ENCODE measurements around the gene RBBP9.
"Not testable (repeated sequence)": the region's sequence is repeated elsewhere in the genome, so short reads cannot be mapped to it uniquely, and the experiment has no call there.

The RBBP9 gene

GRCh38 chr20:18504479-18505060, 7.5 kb upstream of the RBBP9 start:
- no peak for DNase-seq (ENCODE audit: low spot score)

DNA sequence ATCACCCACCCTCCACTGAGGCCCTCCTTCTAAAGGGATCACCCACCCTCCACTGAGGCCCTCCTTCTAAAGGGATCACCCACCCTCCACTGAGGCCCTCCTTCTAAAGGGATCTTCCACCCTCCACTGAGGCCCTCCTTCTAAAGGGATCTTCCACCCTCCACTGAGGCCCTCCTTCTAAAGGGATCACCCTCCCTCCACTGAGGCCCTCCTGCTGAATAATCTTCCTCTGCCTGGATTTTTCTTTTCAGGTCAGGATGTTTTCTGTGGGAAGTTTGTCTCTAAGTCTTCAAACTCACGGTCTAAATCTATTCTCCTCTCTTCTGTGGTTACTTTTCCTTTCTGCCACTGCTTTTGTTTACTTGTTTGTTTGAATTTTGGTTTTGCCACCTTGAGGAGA, 4.6 kb upstream of the RBBP9 start:
- not testable (repeated sequence) for DNase-seq (ENCODE audit: low spot score)

- DNase-seq (ENCODE audit: low spot score): no peak
Measured at GRCh38 chr20:18497603-18498002, 578 bp upstream of the RBBP9 start.

DNA sequence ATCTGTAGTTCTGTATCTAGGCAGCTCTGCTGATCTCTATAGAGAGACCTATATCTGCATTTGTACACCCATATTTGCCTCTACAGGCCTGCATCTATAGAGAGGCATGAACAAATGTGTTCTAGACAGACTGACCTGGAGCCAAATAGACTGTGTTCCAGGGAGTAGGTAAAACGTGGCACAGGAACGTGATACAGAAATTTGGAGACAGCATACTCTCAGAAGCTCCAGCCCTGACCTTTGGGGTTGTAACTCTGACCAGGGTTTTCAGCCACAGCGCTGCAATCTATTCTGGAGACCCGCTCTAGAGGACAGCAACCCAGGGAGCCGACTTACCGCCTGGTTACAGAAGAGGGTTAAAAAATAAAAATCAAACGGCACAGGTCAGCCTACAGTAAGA, 983 bp downstream of the RBBP9 start:
- DNase-seq (ENCODE audit: low spot score): no peak

- DNase-seq (ENCODE audit: low spot score): no peak
Measured at GRCh38 chr20:18488301-18488700, 8.7 kb downstream of the RBBP9 start.

DNA sequence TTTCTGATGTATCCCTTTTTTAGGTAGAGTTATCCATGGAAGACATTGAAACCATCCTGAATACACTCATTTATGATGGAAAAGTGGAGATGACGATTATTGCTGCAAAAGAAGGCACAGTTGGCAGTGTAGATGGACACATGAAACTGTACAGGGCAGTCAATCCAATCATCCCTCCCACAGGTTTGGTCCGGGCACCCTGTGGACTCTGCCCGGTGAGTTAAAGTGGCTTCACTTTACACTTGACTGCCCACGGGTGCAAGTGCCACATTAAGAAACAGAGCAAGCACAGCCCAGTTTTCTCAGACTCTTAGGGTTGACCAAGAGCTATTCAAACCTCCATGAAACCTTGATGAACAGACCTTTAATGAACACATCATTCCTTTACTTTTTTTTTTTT, 15.4 kb downstream of the RBBP9 start:
- no peak for DNase-seq (ENCODE audit: low spot score)

GRCh38 chr20:18477821-18478220, 19.2 kb downstream of the RBBP9 start:
- DNase-seq (ENCODE audit: low spot score): no peak

DNA sequence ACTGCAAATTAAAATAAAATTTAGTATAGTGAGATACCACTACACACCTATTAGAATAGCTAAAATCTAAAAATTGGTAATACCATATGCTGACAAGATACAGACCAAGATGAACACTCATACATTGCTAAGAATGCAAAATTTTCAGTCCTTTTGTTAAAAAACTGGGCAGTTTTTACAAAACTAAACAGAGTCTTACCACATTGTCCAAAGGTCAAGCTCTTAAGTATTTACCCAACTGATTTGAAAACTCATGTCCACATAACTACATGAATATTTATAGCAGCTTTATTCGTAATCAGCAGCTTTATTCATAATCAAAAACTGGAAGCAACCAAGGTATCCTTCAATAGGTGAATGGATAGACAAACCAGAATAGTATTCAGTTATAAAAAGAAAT, 19.8 kb downstream of the RBBP9 start:
- DNase-seq (ENCODE audit: low spot score): no peak

DNA sequence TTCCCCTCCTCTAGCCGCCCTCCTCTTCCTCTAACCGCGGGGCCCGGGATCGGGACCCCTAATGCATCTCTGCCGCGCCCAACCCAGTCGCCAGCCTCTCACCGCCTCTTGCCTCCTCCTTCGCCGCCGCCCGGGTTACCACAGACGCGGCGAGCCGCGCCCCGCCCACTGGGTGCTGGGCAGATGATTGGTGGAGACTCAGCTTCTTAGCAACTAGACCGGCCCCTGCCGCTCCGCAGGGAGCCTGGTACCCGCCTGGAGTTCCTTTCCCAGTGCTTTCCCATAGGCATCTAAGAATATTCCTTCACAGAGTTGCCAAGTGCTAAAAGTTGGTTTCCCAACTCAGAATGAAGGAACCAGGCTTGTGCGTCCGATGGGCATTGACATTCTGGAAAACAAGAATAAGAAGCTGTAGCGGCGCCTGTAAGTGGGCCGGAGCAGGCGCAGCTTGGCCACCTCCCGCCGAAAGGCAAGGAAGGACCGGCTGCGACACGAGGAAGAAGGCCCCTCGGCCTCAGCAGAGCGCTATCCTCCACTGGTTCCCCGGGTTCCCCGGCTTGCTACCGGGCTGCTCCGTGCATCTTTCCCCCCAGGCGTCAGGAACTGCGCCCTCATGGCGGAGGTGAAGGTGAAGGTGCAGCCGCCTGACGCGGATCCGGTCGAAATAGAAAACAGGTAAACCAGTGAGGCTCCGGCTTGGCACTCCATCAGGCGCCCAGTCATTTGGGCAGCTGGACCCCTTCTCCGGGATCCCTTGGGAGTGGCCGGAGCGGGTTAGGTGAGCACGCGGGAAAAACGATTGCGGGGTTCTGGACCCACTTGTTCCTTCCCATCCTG, 29.9 kb downstream of the RBBP9 start, which contains the start of the genes DZANK1 and POLR3F:
Gene DZANK1, minus strand, starts transcription at position 137 of the 837 bp plus-strand sequence. CDS start 1,672 bp downstream, outside the sequence.
Gene POLR3F, plus strand, starts transcription at position 497 of the 837 bp plus-strand sequence. Its CDS starts 117 bp downstream, at position 614.
- DNase-seq (ENCODE audit: low spot score): peak; percentile 96

DNA sequence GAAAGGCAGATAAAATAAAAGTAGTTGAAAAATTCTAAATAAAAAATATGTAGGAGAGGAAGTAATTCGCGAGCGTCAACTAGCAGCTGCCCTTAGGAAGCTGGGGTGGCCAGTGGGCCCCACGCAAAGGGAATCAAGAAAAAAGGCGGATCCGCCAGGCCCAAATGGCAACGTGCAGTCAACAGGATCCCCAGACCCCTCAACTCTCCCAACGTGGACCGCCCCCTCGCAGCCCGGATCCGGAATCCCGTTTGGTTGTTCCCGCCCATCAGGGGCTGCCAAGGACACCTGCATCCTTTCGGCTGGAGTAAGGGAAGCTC, 30.5 kb downstream of the RBBP9 start:
- no peak for DNase-seq (ENCODE audit: low spot score)

DNA sequence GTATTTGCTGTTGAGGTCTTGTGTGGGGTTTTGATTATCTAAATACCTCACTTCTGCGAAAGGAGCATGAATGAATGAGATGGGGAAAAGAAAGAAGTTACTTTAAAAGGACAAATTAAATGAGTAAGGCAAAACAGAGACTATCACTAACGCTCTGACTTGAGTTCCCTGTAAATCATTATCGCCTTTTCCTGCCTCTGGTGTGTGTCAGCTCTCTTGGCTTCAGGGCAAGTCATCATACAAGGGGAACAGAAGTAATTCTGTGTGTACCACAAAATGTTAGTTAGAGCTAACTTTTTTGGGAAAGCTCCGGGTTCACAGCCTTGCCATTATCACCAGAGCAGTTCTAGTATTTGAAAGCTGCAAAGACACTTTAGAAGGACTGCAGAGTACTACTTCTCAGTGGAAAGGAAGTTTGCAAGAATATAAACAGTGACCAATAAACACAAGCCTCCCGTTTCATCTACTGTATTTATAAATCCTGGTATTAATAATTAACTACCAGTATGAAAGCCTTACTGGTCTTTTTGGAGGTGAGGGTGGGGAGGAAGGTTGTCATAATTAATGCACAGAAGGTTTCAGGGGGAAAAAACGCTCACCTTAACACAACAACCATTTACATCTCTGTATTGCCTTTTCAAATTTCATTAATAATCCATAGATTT, 31.4 kb downstream of the RBBP9 start:
- DNase-seq (ENCODE audit: low spot score): no peak

GRCh38 chr20:18456600-18456999, 40.4 kb downstream of the RBBP9 start:
- DNase-seq (ENCODE audit: low spot score): no peak

GRCh38 chr20:18443886-18444285, 53.1 kb downstream of the RBBP9 start:
- DNase-seq (ENCODE audit: low spot score): no peak

GRCh38 chr20:18440403-18440802, 56.6 kb downstream of the RBBP9 start:
- no peak for DNase-seq (ENCODE audit: low spot score)

- no peak for DNase-seq (ENCODE audit: low spot score)
Measured at GRCh38 chr20:18436847-18437246, 60.2 kb downstream of the RBBP9 start.
